ENCODE data around the gene ENPP7.

GRCh38 chr17:79755591-79755990 lies 24.8 kb downstream of the ENPP7 start:
- no peak for TF ChIP-seq CTCF (IDR thresholded peaks at IDR 0.05; ENCODE audit: borderline replicate concordance, extremely low read depth, low read length, poor library complexity, severe bottlenecking)
- TF ChIP-seq EZH2 (IDR thresholded peaks at IDR 0.05; ENCODE audit: borderline replicate concordance, low read depth, low read length, severe bottlenecking), result no peak
